ENCODE data around the gene SLC9B1. TPM values are rescaled to one million over a fixed set of nuclear protein-coding genes. Genes with fewer than 3 reads are reported as not detected.

Gene SLC9B1
- total and polyA plus RNA-seq, 2 of the 8 experiments (the other 6 are each of a cell fraction or from before 2014, with no cell fraction given), result 0.08 to 0.19 TPM

DNA sequence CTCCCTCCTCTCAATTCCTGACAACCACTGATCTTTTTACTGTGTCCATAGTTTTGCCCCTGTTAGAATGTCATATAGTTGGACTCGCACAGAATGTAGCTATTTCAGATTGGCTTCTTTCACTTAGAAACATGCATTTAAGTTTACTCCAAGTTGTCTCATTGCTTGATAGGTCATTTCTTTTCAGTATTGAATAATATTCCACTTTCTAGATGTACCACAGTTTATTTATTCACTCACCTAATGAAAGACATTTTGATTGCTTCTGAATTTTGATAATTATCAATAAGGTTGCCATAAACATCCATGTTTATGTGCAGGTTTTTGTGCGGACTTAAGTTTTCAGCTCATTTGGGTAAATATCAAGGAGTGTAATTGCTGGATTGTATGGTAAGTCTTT, 38.5 kb downstream of the SLC9B1 start:
- Histone ChIP-seq H3K79me2 (ENCODE audit: control insufficient read depth in 1 of 2, insufficient read depth in 2 of 2, low read length in 2 of 2) (no peaks in the 10 kb centered on the region), H2AK5ac (ENCODE audit: low read depth, low read length) (no peak overlapping the region), H4K5ac (ENCODE audit: insufficient read length, low read depth, low read length) (no peak overlapping the region), H2BK20ac (ENCODE audit: low read length) (no peak overlapping the region), H4K20me1 (replicated peaks in 1 of 2; ENCODE audit: control insufficient read depth in 1 of 2, insufficient read depth in 2 of 2, low read length in 2 of 2) (no peaks in the 10 kb centered on the region), H3K4ac (replicated peaks; ENCODE audit: insufficient read length, low read depth, low read length) (no peak overlapping the region), H3K9ac (replicated peaks in 1 of 4; ENCODE audit: extremely low read depth in 1 of 4, low read depth in 3 of 4, low read length in 3 of 4) (no peak overlapping the region), H3K36me3 (ENCODE audit: control insufficient read depth in 2 of 4, insufficient read depth in 4 of 4, low read length in 3 of 4) (no peaks in the 10 kb centered on the region), H3K27me3 (replicated peaks in 1 of 4; ENCODE audit: control insufficient read depth in 3 of 4, extremely low read depth in 1 of 4, insufficient read depth in 3 of 4, low read length in 3 of 4) (no peaks in the 10 kb centered on the region), H4K91ac (replicated peaks; ENCODE audit: insufficient read length, low read length) (no peak overlapping the region), H4K8ac (ENCODE audit: extremely low read depth, insufficient read depth, low read length) (no peak overlapping the region), H3K79me1 (ENCODE audit: low read depth, low read length) (no peaks in the 10 kb centered on the region), H3K27ac (ENCODE audit: low read depth, low read length) (no peak overlapping the region), H2AFZ (ENCODE audit: low read length) (no peak overlapping the region), H3K56ac (replicated peaks; ENCODE audit: insufficient read length, low read depth, low read length) (no peak overlapping the region), H3K18ac (ENCODE audit: extremely low read depth, low read length) (no peak overlapping the region), H2BK5ac (ENCODE audit: low read depth, low read length) (no peak overlapping the region), H3K23ac (ENCODE audit: insufficient read length) (no peak overlapping the region), H2BK120ac (replicated peaks; ENCODE audit: low read depth, low read length) (no peak overlapping the region), H2BK12ac (ENCODE audit: low read depth, low read length) (no peak overlapping the region), H3K4me2 (ENCODE audit: insufficient read depth in 1 of 2, low read depth in 2 of 2, low read length in 2 of 2) (no peak overlapping the region), H3K9me3 (ENCODE audit: insufficient read depth in 2 of 2, low read depth in 1 of 2, low read length in 1 of 2) (0 out of 4 replicates have a peak, but pooled peaks cover 0 to 3% of the 10 kb centered on the region in 2 experiments), H3K4me1 (replicated peaks in 1 of 4; ENCODE audit: control insufficient read depth in 3 of 4, insufficient read depth in 4 of 4, low read length in 3 of 4) (no peaks in the 10 kb centered on the region), H3K4me3 (ENCODE audit: extremely low read depth in 1 of 4, insufficient read depth in 2 of 4, low read depth in 3 of 4, low read length in 4 of 4) (no peak overlapping the region), H3K23me2 (ENCODE audit: low read depth, low read length) (no peaks in the 10 kb centered on the region), H3K14ac (ENCODE audit: insufficient read length) (no peak overlapping the region), H2BK15ac (ENCODE audit: low read length) (no peak overlapping the region)
- no peak for TF ChIP-seq JUND (IDR thresholded peaks at IDR 0.05; ENCODE audit: low read length)
- no peak for TF ChIP-seq KDM5A (IDR thresholded peaks at IDR 0.05; ENCODE audit: low read length)
- no peak for TF ChIP-seq NANOG (IDR thresholded peaks at IDR 0.05; ENCODE audit: insufficient read depth, low read depth, low read length, poor library complexity, severe bottlenecking)
- TF ChIP-seq ATF2 (IDR thresholded peaks at IDR 0.05; ENCODE audit: low read length), result no peak
- TF ChIP-seq CHD2 (IDR thresholded peaks at IDR 0.05; ENCODE audit: low read length), result no peak
- TF ChIP-seq BCL11A (IDR thresholded peaks at IDR 0.05; ENCODE audit: low read depth in 2 of 2, low read length in 2 of 2), result no peak
- no peak for TF ChIP-seq FOSL1 (IDR thresholded peaks at IDR 0.05; ENCODE audit: insufficient read depth, low read depth, low read length)
- no peak for TF ChIP-seq TEAD4 (IDR thresholded peaks at IDR 0.05; ENCODE audit: low read depth, low read length)
- no peak for TF ChIP-seq HDAC6 (IDR thresholded peaks at IDR 0.05; ENCODE audit: low read depth, low read length)
- TF ChIP-seq SRF (IDR thresholded peaks at IDR 0.05; ENCODE audit: low read depth, low read length), result no peak
- no peak for TF ChIP-seq NRF1 (IDR thresholded peaks at IDR 0.05; ENCODE audit: low read depth, low read length)
- TF ChIP-seq POLR2A (IDR thresholded peaks at IDR 0.05; ENCODE audit: control extremely low read depth in 1 of 2, low read depth in 2 of 2, low read length in 2 of 2), result no peak
- TF ChIP-seq CTBP2 (IDR thresholded peaks at IDR 0.05; ENCODE audit: borderline replicate concordance, insufficient read depth, insufficient read length, low read length), result no peak
- TF ChIP-seq CREB1 (IDR thresholded peaks at IDR 0.05), result no peak
- ChIA-PET CTCF (ENCODE audit: partially characterized antibody) (interaction anchor here (1.6 kb wide), 1 partner anchor 32 kb away, joined by 3 read pairs; no protein-coding TSS in a partner anchor), POLR2A (ENCODE audit: partially characterized antibody) (no interaction called here)
- WGBS, 2 experiments (ENCODE audit: extremely low coverage in 1 of 2, insufficient coverage in 1 of 2, insufficient read length in 1 of 2, insufficient replicate concordance in 2 of 2, low coverage in 1 of 2, low lambda C conversion rate in 2 of 2, missing lambda C conversion rate in 1 of 2), result 93% methylated on average over 2 of the region's 2 CpGs; no CpG with 5 or more reads in 1 of the 2 experiments
- FAIRE-seq (no peak), DNase-seq (ENCODE audit: low read depth in 1 of 2, low spot score in 2 of 2) (no peak)

Measured in H1 (cell line).